ENCODE results near the gene SGTB.

GRCh38 chr5:65625743-65626142, 96.2 kb downstream of the SGTB start:
- TF ChIP-seq CTCF (IDR thresholded peaks at IDR 0.05) (no peak), POLR2A (IDR thresholded peaks at IDR 0.05) (no peak)

Measured in body of pancreas (tissue), 4 donors.